Adrenal gland (tissue), 5 donors: ENCODE results near the gene GTF3C6.

Experiments used
- POLR2A ChIP-seq, 2 donors: fragments of 450-650 bp; IDR thresholded peaks; one replicate each; pipeline ENCODE4 v1.6.1; 2017; ENCODE audit warnings: antibody characterized with exemption in 2 of 2, mild to moderate bottlenecking in 2 of 2, moderate library complexity in 1 of 2
- TF ChIP-seq, protein P1 (sequence below), 6 experiments: fragments of 450-650 bp in 4 of 6; fragments of 200-600 bp in 2 of 6; sonication (generic) in 1 of 6; IDR thresholded peaks; 1 replicate in 5 of 6; 2 replicates in 1 of 6; pipeline versions ENCODE4 v1.5.1 to v1.8.0; 2016 to 2021; ENCODE audit warnings: antibody characterized with exemption in 6 of 6, mild to moderate bottlenecking in 2 of 6, moderate library complexity in 1 of 6
- donor health status: DM: no; HTN: no; CAD: no.

DNA sequence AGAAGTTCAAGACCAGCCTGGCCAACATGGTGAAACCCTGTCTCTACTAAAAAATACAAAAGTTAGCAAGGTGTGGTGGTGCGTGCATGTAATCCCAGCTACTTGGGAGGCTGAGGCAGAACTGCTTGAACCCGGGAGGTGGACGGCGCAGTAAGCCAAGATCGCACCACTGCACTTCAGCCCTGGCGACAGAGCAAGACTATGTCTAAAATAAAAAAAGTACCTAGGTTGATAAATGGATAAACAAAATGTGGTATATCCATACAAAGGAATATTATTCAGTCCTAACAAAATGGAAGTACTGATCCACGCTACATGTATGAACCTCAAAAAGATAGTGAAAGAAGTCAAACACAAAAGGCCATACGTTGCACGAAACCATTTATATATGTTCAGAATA lies 22.1 kb downstream of the GTF3C6 start:
- TF ChIP-seq, protein P1, sequence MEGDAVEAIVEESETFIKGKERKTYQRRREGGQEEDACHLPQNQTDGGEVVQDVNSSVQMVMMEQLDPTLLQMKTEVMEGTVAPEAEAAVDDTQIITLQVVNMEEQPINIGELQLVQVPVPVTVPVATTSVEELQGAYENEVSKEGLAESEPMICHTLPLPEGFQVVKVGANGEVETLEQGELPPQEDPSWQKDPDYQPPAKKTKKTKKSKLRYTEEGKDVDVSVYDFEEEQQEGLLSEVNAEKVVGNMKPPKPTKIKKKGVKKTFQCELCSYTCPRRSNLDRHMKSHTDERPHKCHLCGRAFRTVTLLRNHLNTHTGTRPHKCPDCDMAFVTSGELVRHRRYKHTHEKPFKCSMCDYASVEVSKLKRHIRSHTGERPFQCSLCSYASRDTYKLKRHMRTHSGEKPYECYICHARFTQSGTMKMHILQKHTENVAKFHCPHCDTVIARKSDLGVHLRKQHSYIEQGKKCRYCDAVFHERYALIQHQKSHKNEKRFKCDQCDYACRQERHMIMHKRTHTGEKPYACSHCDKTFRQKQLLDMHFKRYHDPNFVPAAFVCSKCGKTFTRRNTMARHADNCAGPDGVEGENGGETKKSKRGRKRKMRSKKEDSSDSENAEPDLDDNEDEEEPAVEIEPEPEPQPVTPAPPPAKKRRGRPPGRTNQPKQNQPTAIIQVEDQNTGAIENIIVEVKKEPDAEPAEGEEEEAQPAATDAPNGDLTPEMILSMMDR (IDR thresholded peaks at IDR 0.05): no peak
- no peak for TF ChIP-seq POLR2A (IDR thresholded peaks at IDR 0.05)
